ENCODE results near the gene PROCR.
"Not testable (repeated sequence)": the region's sequence is repeated elsewhere in the genome, so short reads cannot be mapped to it uniquely, and the experiment has no call there.

PROCR gene

DNA sequence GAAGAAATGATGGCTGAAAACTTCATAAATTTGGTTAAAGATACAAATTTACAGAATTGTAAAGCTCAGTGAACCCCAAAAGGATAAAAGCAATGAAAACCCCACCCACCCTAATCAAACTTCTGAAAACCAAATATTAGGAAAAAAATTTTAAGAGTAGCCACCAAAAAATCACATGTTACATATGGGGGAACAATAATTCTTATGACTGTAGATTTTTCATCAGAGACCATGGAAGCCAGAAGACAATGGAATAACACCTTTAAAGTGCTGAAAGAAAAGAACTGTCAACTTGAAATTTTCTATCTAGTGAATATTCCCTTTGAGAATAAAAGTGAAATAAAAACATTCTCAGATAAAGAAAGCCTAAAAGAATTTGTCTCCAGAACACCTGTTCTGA, 24.4 kb downstream of the PROCR start:
- DNase-seq: no peak

DNA sequence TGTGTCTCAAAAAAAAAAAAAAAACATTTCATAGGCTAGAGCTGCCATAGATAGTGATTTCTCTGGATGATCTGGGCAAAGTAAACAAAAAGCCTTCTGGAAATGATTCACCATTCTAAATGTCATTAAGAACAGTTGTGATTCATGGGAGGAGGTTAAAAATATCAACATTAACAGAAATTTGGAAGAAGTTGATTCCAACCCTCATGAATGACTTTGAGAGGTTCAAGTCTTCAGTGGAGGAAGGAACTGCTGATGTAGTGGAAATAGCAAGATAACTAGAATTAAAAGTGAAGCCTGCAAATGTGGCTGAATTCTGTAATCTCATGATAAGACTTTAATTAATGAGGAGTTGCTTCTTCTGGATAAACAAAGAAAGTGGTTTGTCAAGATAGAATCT, 27.9 kb downstream of the PROCR start:
- DNase-seq: no peak

DNA sequence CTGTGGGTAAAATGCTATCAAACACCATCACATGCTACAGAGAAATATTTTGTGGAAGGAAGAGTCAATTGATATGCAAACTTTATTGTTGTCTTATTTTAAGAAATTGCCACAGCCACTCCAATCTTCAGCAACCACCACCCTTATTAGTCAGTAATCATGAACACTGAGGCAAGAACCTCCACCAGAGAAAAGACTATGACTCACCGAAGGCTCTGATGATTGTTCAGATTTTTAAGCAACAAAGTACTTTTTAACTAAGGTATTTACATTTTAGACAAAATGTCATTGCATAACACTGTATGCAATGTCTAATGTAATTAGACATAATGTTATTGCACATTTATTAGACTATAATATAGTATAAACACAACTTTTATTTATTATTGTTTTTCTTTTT, 28.4 kb downstream of the PROCR start:
- no peak for DNase-seq

DNA sequence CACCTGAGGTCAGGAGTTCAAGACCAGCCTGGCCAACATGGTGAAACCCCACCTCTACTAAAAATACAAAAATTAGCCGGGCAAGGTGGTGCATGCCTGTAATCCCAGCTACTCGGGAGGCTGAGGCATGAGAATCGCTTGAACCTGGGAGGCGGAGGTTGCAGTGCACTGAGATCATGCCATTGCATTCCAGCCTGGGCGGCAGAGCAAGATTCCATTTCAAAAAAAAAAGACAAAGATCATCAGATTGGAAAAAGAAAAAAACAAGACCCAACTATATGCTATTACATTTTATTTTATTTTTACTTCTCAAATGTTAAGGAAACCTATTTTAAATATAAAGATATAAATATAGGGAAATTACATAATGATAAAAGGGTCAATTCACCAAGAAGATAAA, 29.6 kb downstream of the PROCR start:
- not testable (repeated sequence) for DNase-seq

DNA sequence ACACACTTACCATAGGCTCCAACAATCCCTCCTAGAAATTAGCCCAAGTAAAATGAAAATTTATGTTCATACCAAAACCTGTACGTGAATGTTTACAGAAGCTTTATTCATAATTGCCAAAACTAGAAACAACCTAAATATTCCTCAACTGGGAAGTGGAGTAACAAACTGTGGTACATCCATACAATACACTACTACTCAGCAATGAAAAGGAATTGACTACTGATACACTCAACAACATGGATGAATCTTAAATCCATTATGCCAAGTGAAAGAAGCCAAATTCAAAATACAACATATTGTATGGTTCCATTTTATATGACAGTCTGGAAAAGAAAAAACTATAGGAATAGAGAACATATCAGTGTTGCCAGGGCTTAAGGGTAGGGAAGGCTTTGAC, 34.9 kb downstream of the PROCR start:
- no peak for DNase-seq

DNA sequence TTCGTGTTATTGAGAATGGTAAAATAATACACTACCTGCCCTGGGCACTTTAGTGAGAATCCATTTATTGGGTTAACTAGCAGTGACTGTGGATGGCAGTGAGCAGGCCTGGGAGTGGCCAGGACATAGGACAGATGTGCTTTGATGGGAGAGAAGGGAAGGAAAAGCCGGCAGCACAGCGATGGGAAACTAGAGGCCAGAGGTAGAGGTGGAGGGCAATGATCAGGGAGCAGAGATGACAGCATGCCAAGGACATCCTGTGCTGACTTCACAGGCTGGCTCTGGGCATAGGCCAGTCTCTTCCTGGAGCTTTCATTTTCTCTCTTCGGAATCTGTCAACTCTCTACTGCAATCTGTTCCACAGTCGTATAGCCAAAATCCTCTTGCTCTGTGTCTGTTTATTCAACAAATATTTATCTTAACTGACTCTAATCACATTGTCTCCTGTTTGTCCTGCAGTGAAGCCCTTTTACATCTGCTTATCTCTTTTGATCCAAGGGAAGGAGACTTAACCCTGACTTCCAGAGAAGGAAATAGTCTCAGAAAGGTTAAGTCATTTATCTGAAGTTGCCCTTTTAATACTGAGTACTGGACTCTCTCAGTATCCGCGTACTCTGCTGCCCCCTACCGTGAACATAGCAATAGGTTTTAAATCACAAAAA, 36.2 kb downstream of the PROCR start:
- peak; percentile 49 for DNase-seq

DNA sequence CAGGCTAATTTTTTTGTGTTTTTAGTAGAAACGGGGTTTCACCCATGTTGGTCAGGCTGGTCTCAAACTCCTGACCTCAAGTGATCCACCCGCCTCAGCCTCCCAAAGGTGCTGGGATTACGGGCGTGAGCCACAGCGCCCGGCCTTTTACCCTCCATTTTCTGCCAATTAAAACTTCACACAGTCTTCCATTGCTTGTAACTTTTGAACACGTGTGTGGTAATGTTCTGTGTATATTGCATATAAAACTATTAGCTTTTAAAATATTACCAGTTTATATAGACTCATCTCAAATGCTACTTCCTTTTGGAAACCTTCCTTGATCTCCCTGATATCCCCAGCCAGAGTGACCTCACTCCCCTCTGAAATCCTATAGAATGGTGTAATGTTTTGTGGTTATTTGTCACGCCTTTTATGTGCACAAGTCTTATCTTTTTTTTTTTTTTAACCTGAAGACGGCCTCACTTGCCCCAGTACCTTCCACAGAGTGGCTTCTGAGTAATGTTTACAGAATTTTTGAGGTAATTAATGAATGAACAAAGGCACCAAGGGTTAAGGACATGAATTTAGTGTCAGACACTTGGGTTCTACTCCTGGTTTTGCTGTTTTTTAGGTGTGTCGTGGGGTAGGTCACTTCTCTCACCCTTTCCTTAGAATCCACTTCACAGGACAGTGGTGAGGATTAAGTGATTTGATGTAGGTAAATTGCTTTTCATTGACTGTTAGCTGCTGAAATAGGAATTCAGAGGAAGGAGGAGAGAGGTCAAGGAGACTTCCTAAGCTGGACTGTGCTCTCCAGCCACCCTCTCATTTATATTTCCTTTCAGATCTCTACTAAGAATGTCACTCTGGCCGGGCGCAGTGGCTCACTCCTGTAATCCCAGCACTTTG, 43.4 kb downstream of the PROCR start:
- no peak for DNase-seq

DNA sequence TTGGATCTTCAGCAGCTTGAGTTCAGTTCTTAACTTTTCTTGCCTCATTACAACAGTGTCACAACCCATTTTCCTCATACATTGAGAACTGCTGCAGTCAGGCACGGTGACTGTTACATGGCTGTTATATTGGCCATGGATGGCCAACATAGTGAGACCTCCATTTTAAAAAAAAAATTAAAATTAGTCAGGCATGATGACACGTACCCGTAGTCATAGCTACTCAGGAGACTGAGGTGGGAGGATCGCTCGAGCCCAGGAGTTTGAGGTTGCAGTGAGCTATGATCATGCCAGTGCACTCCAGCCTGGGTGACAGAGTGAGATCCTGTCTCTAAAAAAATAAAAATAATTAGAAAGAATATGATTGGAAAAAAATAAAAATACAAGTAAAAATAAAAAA, 44.7 kb downstream of the PROCR start:
- no peak for DNase-seq

DNA sequence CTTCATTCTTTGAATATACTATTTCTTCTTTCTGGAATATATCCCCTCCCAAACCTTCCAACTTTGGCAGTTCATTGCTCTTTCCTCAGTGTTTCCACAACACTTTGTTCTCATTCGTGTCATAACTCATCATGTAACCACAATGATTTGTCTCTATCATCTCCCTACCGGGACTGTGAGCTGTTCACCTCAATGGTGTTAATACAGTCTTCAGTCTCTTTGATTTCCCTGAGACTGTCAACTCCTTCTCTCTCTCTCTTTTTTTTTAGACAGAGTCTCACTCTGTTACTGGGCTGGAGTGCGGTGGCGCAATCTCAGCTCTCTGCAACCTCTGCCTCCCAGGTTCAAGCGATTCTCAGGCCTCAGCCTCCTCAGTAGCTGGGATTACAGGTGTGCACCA, 52.1 kb downstream of the PROCR start:
- no peak for DNase-seq

DNA sequence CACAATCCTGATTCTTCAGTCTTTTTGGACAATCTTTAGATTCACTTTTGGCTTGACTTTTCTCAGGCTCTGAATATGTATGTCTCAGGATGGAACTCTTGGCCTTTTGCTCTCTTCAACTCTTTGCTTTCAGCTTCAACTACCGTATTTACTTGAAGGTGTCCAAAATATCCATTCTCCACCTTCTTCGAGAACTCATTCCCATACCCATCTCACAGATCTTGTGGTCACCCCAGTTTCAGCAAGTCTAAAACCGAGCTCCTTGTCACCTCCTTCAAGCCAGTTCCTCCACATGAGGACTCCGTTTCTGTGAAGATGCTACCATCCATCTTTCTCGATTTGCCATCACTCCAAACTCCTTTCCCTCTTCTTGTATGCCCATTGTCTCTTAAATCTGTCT, 52.7 kb downstream of the PROCR start:
- DNase-seq: no peak

DNA sequence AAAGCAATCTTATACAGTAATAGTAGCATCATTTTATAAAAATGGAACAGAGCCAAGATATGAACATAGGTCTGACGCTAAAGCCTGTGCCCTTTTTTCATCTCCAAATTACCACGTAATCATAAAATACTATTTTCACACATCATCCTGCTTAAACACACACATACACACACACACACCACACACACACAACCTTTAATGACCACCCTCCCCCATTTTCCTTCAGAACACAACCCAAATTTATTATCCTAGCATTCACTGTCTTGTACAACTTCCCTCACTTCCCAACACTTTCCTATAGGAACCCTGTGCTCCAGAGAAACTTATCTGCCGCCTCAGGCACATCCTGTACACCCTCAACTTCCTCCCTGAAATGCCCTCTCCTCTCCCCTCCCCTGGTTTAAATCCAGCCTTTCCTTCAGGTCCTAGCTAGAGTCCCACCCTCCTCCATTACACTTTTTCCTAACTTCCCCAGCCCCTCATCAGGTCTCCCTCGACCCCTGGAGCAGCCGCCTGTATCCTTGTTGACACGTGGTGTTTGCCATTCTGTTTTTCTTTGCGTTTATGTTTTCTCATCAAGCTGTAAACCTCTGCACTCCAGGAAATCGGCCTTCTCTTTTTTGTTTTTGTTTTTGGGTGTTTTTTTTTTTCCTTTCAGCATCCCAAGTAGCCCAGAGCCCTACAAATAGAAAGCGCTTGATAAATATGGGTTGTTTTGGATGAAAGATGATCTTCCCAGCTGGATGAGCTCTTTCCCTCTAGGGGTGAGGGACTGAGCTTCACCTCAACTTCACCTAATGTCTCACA, 53.6 kb downstream of the PROCR start:
- DNase-seq: no peak

DNA sequence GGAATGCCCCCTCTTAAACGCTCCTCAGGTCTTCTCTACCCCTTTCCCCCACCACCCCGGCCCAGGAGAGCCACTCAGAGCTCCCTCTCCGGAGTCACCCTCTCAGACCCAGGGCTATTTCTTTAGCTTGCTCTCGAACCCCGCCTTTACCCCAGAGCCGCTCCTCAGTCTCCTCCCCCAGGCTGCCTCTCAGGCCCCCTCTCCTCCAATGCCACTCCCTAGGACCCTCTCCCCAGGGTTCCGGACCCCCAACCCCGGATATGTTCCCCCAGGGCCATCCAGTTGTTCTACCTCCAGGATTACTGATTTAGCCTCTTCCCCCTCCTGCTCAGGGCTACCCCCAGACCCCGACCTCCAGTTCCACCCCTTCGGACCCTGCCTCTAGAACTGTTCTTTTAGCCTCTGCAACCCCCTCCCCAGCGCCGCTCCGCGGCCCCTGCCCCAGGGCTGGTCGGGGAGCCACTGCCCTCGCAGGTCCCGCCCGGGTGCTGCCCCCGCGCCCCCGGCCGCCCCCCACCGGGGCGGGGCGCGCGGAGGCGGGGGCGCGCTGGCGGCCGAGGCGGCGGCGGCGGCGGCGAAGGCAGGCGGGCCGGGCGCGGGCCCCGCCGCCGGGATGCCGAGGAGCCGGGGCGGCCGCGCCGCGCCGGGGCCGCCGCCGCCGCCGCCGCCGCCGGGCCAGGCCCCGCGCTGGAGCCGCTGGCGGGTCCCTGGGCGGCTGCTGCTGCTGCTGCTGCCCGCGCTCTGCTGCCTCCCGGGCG, 54.4 kb downstream of the PROCR start, which contains the start of gene MMP24:
Gene MMP24, plus strand, starts transcription at position 565 of the 758 bp plus-strand sequence. Its CDS starts 49 bp downstream, at position 614.
- no peak for DNase-seq

All from NK-92 treated with Interleukin-12 subunit alpha and Interleukin-12 subunit beta, amount 100 ng/mL, for 24 hours (cell line).